Subcutaneous adipose tissue (tissue), 4 donors: ENCODE data around the gene EXT2. TPM values are rescaled to one million over a fixed set of nuclear protein-coding genes. Genes with fewer than 3 reads are reported as not detected.

Source experiments
- CTCF ChIP-seq: fragments of 450-650 bp; IDR thresholded peaks from one replicate; pipeline ENCODE4 v1.5.1; 2016; ENCODE audit warnings: low read depth, mild to moderate bottlenecking, control low read depth, antibody characterized with exemption, moderate library complexity
- total RNA-seq, 4 donors: library from RNA; depleted of rRNA; stranded (reverse); fragments of >200 nt; gene quantifications; one replicate each; pipeline ENCODE4 v1.1.0, GENCODE V29; 2016

The EXT2 gene
- total RNA-seq, 4 donors from 2014 or later: 48.6 to 63.9 (median 54.8) TPM

- TF ChIP-seq CTCF: no peak
Measured at GRCh38 chr11:44217432-44217831, 122.0 kb downstream of the EXT2 start.

- no peak for TF ChIP-seq CTCF
Measured at GRCh38 chr11:44219830-44220796, 124.6 kb downstream of the EXT2 start.

GRCh38 chr11:44221456-44221855 is 126.0 kb downstream of the EXT2 start:
- no peak for TF ChIP-seq CTCF

GRCh38 chr11:44221992-44222391 is 126.5 kb downstream of the EXT2 start:
- no peak for TF ChIP-seq CTCF

- no peak for TF ChIP-seq CTCF
Measured at GRCh38 chr11:44223238-44223637, 127.8 kb downstream of the EXT2 start.

- no peak for TF ChIP-seq CTCF
Measured at GRCh38 chr11:44224867-44225501, 129.5 kb downstream of the EXT2 start.

- no peak for TF ChIP-seq CTCF
Measured at GRCh38 chr11:44226490-44226889, 131.0 kb downstream of the EXT2 start.
